Cerebellar cortex (tissue), 1 donor: Measurements from ENCODE around the gene RABEPK.
"Not testable (repeated sequence)": the region's sequence is repeated elsewhere in the genome, so short reads cannot be mapped to it uniquely, and the experiment has no call there.

Experiments used
- DNase-seq: peaks from one replicate; pipeline ENCODE4 v3.0.0-alpha.2; 2015; ENCODE audit warnings: low spot score

Gene RABEPK, protein sequence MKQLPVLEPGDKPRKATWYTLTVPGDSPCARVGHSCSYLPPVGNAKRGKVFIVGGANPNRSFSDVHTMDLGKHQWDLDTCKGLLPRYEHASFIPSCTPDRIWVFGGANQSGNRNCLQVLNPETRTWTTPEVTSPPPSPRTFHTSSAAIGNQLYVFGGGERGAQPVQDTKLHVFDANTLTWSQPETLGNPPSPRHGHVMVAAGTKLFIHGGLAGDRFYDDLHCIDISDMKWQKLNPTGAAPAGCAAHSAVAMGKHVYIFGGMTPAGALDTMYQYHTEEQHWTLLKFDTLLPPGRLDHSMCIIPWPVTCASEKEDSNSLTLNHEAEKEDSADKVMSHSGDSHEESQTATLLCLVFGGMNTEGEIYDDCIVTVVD

GRCh38 chr9:125200216-125201047 lies at the start of gene RABEPK:
Gene RABEPK, plus strand, starts transcription at chr9:125200542. Its CDS starts 2,472 bp downstream, at chr9:125203014.
- DNase-seq = peak; percentile 94

- no peak for DNase-seq
Observed at GRCh38 chr9:125151730-125152129, 48.6 kb upstream of the RABEPK start.

DNA sequence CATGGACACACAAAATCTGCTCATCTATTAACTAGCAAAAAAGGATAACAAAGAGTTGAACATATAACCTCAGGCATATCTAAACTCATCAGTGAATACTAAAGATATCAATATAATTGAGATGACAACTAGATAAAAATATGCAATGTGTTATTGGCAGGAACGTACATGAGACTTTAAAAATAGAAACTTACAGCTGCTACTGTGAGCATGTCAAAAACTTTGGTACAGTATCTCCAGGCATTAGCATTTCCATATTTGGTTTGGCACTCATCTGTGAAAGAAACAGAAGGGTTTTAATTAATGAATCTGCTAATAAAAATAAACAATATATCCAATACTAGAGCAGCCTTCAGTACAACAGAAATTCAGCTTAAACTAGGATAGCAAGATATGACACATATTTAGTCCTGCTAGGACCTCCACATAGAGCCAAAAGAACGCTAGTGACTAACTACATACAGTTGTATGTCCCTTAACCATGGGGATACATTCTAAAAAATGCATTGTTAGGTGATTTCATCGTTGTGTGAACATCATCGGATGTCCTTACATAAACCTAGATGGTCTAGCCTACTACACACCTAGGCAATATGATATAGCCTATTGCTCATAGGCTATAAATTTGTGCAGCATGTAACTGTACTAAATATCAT lies 46.5 kb upstream of the RABEPK start:
- DNase-seq = no peak

GRCh38 chr9:125156551-125156950 lies 43.8 kb upstream of the RABEPK start:
- DNase-seq = no peak

GRCh38 chr9:125160750-125161149 lies 39.6 kb upstream of the RABEPK start:
- DNase-seq = no peak

GRCh38 chr9:125161284-125161918 lies 38.9 kb upstream of the RABEPK start:
- DNase-seq = no peak

DNA sequence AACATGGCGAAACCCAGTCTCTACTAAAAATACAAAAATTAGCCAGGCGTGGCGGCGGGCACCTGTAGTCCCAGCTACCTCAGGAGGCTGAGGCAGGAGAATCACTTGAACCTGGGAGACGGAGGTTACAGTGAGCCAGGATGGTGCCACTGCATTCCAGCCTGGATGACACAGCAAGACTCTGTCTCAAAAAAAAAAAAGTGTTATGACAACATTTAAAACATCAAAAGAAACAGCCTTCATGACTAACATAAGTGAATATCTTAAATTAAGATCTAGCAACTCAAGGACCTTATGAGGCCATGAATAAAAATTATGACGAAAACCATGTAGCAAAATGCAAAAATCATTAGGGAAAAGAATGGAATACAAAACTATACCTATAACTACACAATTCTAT lies 37.5 kb upstream of the RABEPK start:
- DNase-seq = not testable (repeated sequence)

GRCh38 chr9:125166762-125167161 lies 33.6 kb upstream of the RABEPK start:
- no peak for DNase-seq

DNA sequence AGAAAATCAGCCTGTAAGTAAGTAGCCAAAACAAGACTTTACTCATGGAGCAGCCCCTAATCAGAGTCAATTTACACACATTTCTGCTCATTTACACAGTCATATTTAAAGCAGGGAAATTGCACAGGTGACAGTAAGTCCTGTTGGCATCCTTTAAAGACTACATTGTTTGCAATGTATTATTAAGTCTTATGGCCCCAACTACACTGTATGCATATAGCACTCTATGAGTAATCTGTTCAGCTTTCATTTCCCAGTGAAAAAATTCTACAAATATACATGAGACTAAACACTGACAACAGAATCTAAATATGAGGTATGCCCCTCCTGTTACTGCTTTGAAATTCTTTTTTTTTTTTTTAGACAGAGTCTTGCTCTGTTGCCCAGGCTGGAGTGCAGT lies 30.4 kb upstream of the RABEPK start:
- DNase-seq = no peak

GRCh38 chr9:125172031-125172755 lies 28.1 kb upstream of the RABEPK start:
- DNase-seq = no peak

DNA sequence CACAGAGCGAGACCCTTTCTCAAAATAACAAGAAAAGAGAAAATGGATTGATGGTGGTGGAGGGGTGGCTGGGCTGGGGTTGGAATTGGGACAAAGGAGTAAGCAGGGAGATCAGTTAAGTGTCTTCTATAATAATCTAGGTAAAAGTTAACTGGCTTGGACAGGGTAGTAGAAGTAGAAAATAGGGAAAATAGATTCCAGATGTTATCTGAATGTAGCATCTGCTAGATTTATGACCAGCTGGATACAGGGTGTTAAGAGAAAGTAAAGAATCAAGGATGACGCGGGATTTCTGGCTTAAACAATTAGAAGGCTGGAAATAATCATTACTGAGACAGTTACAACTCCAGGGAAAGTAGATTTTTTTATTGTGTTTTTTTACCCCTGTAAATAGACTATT lies 23.7 kb upstream of the RABEPK start:
- DNase-seq = no peak

DNA sequence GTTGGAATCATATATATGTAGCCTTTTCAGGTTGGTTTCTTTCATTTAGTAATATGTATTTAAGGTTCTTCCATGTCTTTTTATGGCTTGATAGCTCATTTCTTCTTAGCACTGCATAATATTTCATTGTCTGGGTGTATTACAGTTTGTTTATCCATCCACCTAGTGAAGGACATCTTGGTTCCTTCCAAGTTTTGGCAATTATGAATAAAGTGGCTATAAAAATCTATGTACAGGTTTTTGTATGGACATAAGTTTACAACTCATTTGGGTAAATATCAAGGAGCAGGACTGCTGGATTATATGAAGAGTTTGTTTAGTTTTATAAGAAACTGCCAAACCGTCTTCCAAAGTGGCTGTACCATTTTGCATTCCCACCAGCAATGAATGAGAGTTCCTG lies 22.5 kb upstream of the RABEPK start:
- no peak for DNase-seq

DNA sequence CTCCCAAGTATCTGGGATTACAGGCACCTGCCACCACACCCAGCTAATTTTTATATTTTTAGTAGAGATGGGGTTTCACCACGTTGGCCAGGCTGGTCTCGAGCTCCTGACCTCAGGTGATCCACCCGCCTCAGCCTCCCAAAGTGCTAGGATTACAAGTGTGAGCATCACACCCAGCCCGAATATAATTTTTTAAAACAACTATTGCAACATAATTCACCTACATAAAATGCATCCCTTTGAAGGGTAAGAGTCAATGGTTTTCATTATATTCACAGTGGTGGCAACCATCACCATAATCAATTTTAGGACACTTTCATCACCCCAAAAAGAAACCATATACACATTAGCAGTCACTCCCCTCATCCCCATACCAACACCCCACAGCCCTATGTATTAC lies 20.6 kb upstream of the RABEPK start:
- not testable (repeated sequence) for DNase-seq

- DNase-seq = no peak
Observed at GRCh38 chr9:125180876-125181275, 19.5 kb upstream of the RABEPK start.

GRCh38 chr9:125181756-125182155 lies 18.6 kb upstream of the RABEPK start:
- DNase-seq = not testable (repeated sequence)

GRCh38 chr9:125183054-125183453 lies 17.3 kb upstream of the RABEPK start:
- no peak for DNase-seq

DNA sequence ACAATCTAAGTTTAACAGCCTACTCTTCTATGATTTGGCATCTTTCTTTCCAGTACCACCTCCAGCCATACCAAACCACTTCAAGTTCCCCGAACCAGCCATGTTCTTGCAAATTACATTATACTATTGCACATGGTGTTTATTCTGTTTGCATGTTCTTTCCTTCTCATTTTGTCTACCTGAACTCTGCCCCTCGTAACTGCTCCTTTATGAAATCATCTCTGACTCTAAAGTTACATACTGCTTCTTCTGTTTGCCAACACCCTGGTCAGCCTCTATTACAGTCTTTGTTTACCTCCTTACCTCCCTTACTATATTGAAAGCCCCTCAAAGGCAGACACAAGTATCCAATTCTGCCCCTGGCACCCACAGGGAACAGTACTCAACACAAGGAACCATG lies 16.8 kb upstream of the RABEPK start:
- no peak for DNase-seq

DNA sequence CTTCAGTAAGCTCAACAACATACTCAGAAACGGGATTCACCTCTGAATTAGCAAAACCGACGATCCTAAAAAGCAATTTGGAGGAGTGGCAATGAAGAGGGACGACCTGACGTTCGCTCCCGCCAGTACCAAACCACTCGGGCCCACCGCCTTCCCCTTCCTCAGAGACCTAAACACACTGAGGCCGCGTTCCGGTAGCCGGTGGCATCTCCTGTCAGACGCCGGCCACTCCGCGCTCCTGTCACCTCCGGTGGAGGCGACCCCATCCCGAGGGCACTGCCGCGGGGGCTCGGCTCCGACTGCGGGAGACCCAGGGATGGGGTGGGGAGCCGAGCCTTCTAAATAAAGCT lies 11.4 kb upstream of the RABEPK start:
- DNase-seq = no peak

DNA sequence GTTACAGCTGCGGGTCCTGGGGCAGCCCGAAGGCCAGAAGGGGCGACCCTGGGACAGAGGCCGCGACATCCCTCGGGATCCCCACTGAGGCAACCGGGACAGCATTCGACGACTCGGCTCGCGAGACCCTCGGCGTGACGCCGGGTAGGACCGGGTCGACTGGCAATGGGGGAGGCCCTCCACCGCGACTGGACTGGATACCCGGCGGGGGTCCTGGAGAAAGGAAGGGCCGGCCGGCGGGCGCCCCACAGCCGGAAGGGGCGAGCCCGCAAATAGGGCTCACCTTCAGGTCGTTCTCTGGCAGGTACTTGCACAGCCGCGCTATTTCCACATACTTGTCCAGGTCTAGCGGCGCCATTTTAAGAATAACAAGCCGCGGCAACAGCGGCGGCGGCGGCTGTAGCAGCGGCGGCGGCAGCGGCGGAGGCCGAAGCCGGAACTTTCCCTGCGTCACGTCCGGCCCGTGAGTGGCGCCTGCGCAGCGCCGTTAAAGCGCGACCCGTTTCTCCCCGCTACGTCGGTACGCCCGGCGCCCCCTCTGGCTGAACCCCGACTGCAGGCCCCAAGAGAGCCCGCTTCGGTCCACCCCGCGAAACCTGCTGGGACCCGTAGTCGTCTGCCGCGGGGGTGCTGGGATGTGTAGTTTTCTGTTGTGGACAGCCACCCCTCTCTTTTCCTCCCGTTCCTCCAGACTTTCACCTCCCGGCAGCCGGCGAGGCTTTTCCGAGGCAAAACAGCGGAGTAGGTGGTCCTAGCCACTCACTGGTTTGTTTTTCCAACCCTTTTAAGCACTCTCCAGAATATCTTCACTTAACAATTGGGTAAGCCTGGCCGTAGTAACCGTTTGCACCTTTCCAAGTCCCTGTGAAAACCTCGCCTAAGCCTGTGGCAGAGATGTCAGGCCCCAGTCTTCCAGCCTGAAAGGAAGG lies 10.7 kb upstream of the RABEPK start, which contains the start of gene PPP6C:
PPP6C (minus strand) TSS at position 443 of the 929 bp plus-strand sequence; CDS start at position 358, 85 bp downstream.
- DNase-seq = peak; percentile 97

GRCh38 chr9:125190361-125190801 lies 10.0 kb upstream of the RABEPK start:
- no peak for DNase-seq
